Dedifferentiated amniotic fluid mesenchymal stem cell (primary cell): ENCODE results near the gene BIVM.

Experiments
- DNase-seq: peaks from one replicate; pipeline ENCODE4 v3.0.0-alpha.2; 2016; ENCODE audit errors: extremely low spot score

BIVM gene

GRCh38 chr13:102881819-102882686 lies 83.1 kb downstream of the BIVM start:
- DNase-seq = no peak
